Lower leg skin (tissue), 4 donors: ENCODE measurements around the gene DPPA4. TPM values are rescaled to one million over a fixed set of nuclear protein-coding genes. Genes with fewer than 3 reads are reported as not detected.

ENCODE experiments used
- DNase-seq, 2 donors: peaks; one replicate each; pipeline ENCODE4 v3.0.0-alpha.2; 2019; ENCODE audit warnings: low spot score in 2 of 2
- H3K4me3 ChIP-seq: fragments of 200-600 bp; sonication (generic); 2 replicates; pipeline ENCODE4 v1.5.1; 2017; ENCODE audit warnings: mild to moderate bottlenecking, low read depth; ENCODE audit not compliant: poor library complexity, severe bottlenecking
- CTCF ChIP-seq, 3 donors: fragments of 450-650 bp; IDR thresholded peaks; one replicate each; pipeline ENCODE4 v1.5.1; 2016; ENCODE audit warnings: antibody characterized with exemption in 3 of 3, mild to moderate bottlenecking in 3 of 3, moderate library complexity in 2 of 3
- POLR2A ChIP-seq, 2 donors: fragments of 450-650 bp; IDR thresholded peaks; one replicate each; pipeline ENCODE4 v1.6.1; 2016 to 2017; ENCODE audit warnings: antibody characterized with exemption in 2 of 2, mild to moderate bottlenecking in 1 of 2, moderate library complexity in 1 of 2
- WGBS, 2 donors: methylation state at CpG; one replicate each; pipeline ENCODE4 v1.1.5; 2018; 5-methylcytosine and 5-hydroxymethylcytosine counted together
- intact Hi-C: fragments of 100-400 bp; cut with DNase I; formaldehyde crosslinking; loops from one replicate; pipeline ENCODE4 v1.15.0; 2023; ENCODE audit warnings: low total_unique reads
- total RNA-seq, 4 donors: library from RNA; depleted of rRNA; stranded (reverse); fragments of >200 nt; gene quantifications; one replicate each; pipeline ENCODE4 v1.1.0, GENCODE V29; 2016

DPPA4 gene
- total RNA-seq, 4 donors from 2014 or later = not detected

- no peak for TF ChIP-seq POLR2A (IDR thresholded peaks at IDR 0.05)
- no peak for TF ChIP-seq CTCF (IDR thresholded peaks at IDR 0.05)
- no peak for DNase-seq
- H3K4me3 ChIP-seq = no peak overlapping the region
- intact Hi-C loops = no loop called here
- 68 to 83% methylated on average over 1 of the region's 1 CpG for WGBS, 2 donors
These were observed 2.8 kb downstream of the DPPA4 start for GRCh38 chr3:109334572-109334971.

- TF ChIP-seq POLR2A (IDR thresholded peaks at IDR 0.05) (no peak), CTCF (IDR thresholded peaks at IDR 0.05) (no peak)
- DNase-seq = no peak
- intact Hi-C loops = no loop called here
- no peak overlapping the region for H3K4me3 ChIP-seq
- 76 to 82% methylated on average over 5 of the region's 5 CpGs for WGBS, 2 donors
These were observed 5.7 kb downstream of the DPPA4 start for GRCh38 chr3:109331692-109332091.

GRCh38 chr3:109330405-109330804 lies 6.9 kb downstream of the DPPA4 start:
- TF ChIP-seq CTCF (IDR thresholded peaks at IDR 0.05) = no peak
- TF ChIP-seq POLR2A (IDR thresholded peaks at IDR 0.05) = no peak
- intact Hi-C loops = no loop called here
- WGBS, 2 donors = 82 to 86% methylated on average over 7 of the region's 7 CpGs
- DNase-seq = peak in 1 of 2 donors; percentile 49
- no peak overlapping the region for H3K4me3 ChIP-seq

GRCh38 chr3:109328202-109328601 lies 9.1 kb downstream of the DPPA4 start:
- no peak for DNase-seq
- 71 to 79% methylated on average over 3 of the region's 3 CpGs for WGBS, 2 donors
- intact Hi-C loops = no loop called here
- H3K4me3 ChIP-seq = no peak overlapping the region
- no peak for TF ChIP-seq POLR2A (IDR thresholded peaks at IDR 0.05)
- TF ChIP-seq CTCF (IDR thresholded peaks at IDR 0.05) = no peak

- peak in 1 of 2 donors; percentile 1 for DNase-seq
- TF ChIP-seq POLR2A (IDR thresholded peaks at IDR 0.05) (no peak), CTCF (IDR thresholded peaks at IDR 0.05) (no peak)
- 54 to 60% methylated on average over 3 of the region's 3 CpGs for WGBS, 2 donors
- intact Hi-C loops = no loop called here
- no peak overlapping the region for H3K4me3 ChIP-seq
These were observed 11.7 kb downstream of the DPPA4 start for GRCh38 chr3:109325657-109326056.

GRCh38 chr3:109325109-109325508 lies 12.2 kb downstream of the DPPA4 start:
- DNase-seq = peak in 1 of 2 donors; percentile 61
- intact Hi-C loops = no loop called here
- TF ChIP-seq POLR2A (IDR thresholded peaks at IDR 0.05) (no peak), CTCF (IDR thresholded peaks at IDR 0.05) (no peak)
- H3K4me3 ChIP-seq = no peak overlapping the region
- WGBS, 2 donors = 87 to 94% methylated on average over 5 of the region's 5 CpGs
